Measurements from ENCODE around the gene ANKRD34A. TPM values are rescaled to one million over a fixed set of nuclear protein-coding genes. Genes with fewer than 3 reads are reported as not detected.

The ANKRD34A gene
- total RNA-seq = 0.49 and 1.2 TPM in 2 replicates
- long read RNA-seq = 0 reads

- H3K4me1 Mint-ChIP-seq = peaks cover 46% of the 10 kb centered on the region
- H3K36me3 Mint-ChIP-seq (ENCODE audit: low read depth) = peaks cover 6% of the 10 kb centered on the region
- peaks cover 4% of the 10 kb centered on the region for H3K9me3 Mint-ChIP-seq
- H3K27ac Mint-ChIP-seq (ENCODE audit: unreplicated experiment) = peak within 1 kb of the TSS; percentile 28
- H3K4me3 Mint-ChIP-seq = peak within 1 kb of the TSS; percentile 97
- no peak for TF ChIP-seq CTCF (conservative IDR thresholded peaks at IDR 0.05)
- H3K27me3 Mint-ChIP-seq (ENCODE audit: low read depth) = peaks cover 41% of the 10 kb centered on the region
- peak; percentile 80 for DNase-seq (ENCODE audit: low read depth, low spot score)
Measured at GRCh38 chr1:145964328-145965118, at the start of gene ANKRD34A, which contains the start of gene POLR3GL. Gene ANKRD34A, minus strand, starts transcription at chr1:145964575. Its CDS starts 2,816 bp downstream, at chr1:145961759. Gene POLR3GL, plus strand, starts transcription at chr1:145964690. Its CDS starts 10,176 bp downstream, at chr1:145974866.

GRCh38 chr1:146013559-146013922 lies 49.2 kb upstream of the ANKRD34A start:
- Mint-ChIP-seq H3K9me3 (no peaks in the 10 kb centered on the region), H3K4me3 (no peak overlapping the region), H3K27ac (ENCODE audit: unreplicated experiment) (no peak overlapping the region), H3K4me1 (peaks cover 6% of the 10 kb centered on the region), H3K36me3 (ENCODE audit: low read depth) (no peaks in the 10 kb centered on the region), H3K27me3 (ENCODE audit: low read depth) (peaks cover 42% of the 10 kb centered on the region)
- no peak for DNase-seq (ENCODE audit: low read depth, low spot score)
- no peak for TF ChIP-seq CTCF (conservative IDR thresholded peaks at IDR 0.05)

GRCh38 chr1:146012703-146013558 lies 48.6 kb upstream of the ANKRD34A start:
- H3K4me3 Mint-ChIP-seq = no peak overlapping the region
- no peaks in the 10 kb centered on the region for H3K36me3 Mint-ChIP-seq (ENCODE audit: low read depth)
- H3K27ac Mint-ChIP-seq (ENCODE audit: unreplicated experiment) = no peak overlapping the region
- DNase-seq (ENCODE audit: low read depth, low spot score) = peak; percentile 52
- H3K27me3 Mint-ChIP-seq (ENCODE audit: low read depth) = peaks cover 36% of the 10 kb centered on the region
- peaks cover 6% of the 10 kb centered on the region for H3K4me1 Mint-ChIP-seq
- peak; percentile 83 for TF ChIP-seq CTCF (conservative IDR thresholded peaks at IDR 0.05)
- no peaks in the 10 kb centered on the region for H3K9me3 Mint-ChIP-seq

- Mint-ChIP-seq H3K27ac (ENCODE audit: unreplicated experiment) (no peak overlapping the region), H3K9me3 (no peaks in the 10 kb centered on the region), H3K36me3 (ENCODE audit: low read depth) (no peaks in the 10 kb centered on the region), H3K4me1 (peaks cover 12% of the 10 kb centered on the region), H3K4me3 (no peak overlapping the region), H3K27me3 (ENCODE audit: low read depth) (peaks cover 13% of the 10 kb centered on the region)
- DNase-seq (ENCODE audit: low read depth, low spot score) = no peak
- no peak for TF ChIP-seq CTCF (conservative IDR thresholded peaks at IDR 0.05)
Measured at GRCh38 chr1:146010126-146010738, 45.9 kb upstream of the ANKRD34A start.

- no peaks in the 10 kb centered on the region for H3K36me3 Mint-ChIP-seq (ENCODE audit: low read depth)
- H3K27ac Mint-ChIP-seq (ENCODE audit: unreplicated experiment) = no peak overlapping the region
- H3K4me3 Mint-ChIP-seq = no peak overlapping the region
- no peak for TF ChIP-seq CTCF (conservative IDR thresholded peaks at IDR 0.05)
- H3K4me1 Mint-ChIP-seq = peaks cover 6% of the 10 kb centered on the region
- no peaks in the 10 kb centered on the region for H3K27me3 Mint-ChIP-seq (ENCODE audit: low read depth)
- no peaks in the 10 kb centered on the region for H3K9me3 Mint-ChIP-seq
- DNase-seq (ENCODE audit: low read depth, low spot score) = no peak
Measured at GRCh38 chr1:146007489-146008133, 43.2 kb upstream of the ANKRD34A start.

Data from neural crest cell (in vitro differentiated cells).